Muscle of leg (tissue), 11 donors: Measurements from ENCODE around the gene CYP26B1. TPM values are rescaled to one million over a fixed set of nuclear protein-coding genes. Genes with fewer than 3 reads are reported as not detected.
A peak's percentile ranks its signal among the peaks of the same experiment; 100 is the strongest.

Experiments used
- DNase-seq: peaks from one replicate; pipeline ENCODE4 v3.0.0; 2013
- H3K27ac ChIP-seq: one replicate; pipeline ENCODE4 v1.5.1; 2013; ENCODE audit warnings: mild to moderate bottlenecking, low read length, control low read depth
- H3K27me3 ChIP-seq: one replicate; pipeline ENCODE4 v1.6.1; 2013; ENCODE audit warnings: low read length; ENCODE audit not compliant: control insufficient read depth, insufficient read depth
- H3K36me3 ChIP-seq: one replicate; pipeline ENCODE4 v1.6.1; 2013; ENCODE audit warnings: low read length; ENCODE audit not compliant: control insufficient read depth, insufficient read depth
- H3K4me1 ChIP-seq: one replicate; pipeline ENCODE4 v1.6.1; 2013; ENCODE audit warnings: low read length; ENCODE audit not compliant: control insufficient read depth, insufficient read depth
- H3K4me3 ChIP-seq: one replicate; pipeline ENCODE4 v1.5.1; 2013; ENCODE audit warnings: low read length, control low read depth
- H3K9me3 ChIP-seq: replicated peaks from 2 replicates; pipeline ENCODE4 v1.6.1; 2013; ENCODE audit warnings: low read depth, low read length; ENCODE audit not compliant: control insufficient read depth
- WGBS: methylation state at CpG from one replicate; pipeline ENCODE4 v1.1.5; 2013; ENCODE audit warnings: missing lambda C conversion rate; ENCODE audit not compliant: insufficient coverage; 5-methylcytosine and 5-hydroxymethylcytosine counted together
- polyA plus RNA-seq, 8 donors: library from polyadenylated mRNA; unstranded; fragments of 120-200 nt; gene quantifications; one replicate each; pipeline versions ENCODE4 v1.2.1 to v1.2.3, GENCODE V29; 2013; ENCODE audit warnings: inconsistent platforms in 1 of 8, low replicate concordance in 1 of 8; ENCODE audit not compliant: insufficient read length in 8 of 8, insufficient read depth in 1 of 8
- total RNA-seq: library from RNA; stranded (reverse); fragments of 120-200 nt; gene quantifications from one replicate; pipeline ENCODE4 v1.2.4, GENCODE V29; 2013

CYP26B1 gene
- total and polyA plus RNA-seq, 9 donors: 7.6 to 16.2 (median 14.3) TPM

DNA sequence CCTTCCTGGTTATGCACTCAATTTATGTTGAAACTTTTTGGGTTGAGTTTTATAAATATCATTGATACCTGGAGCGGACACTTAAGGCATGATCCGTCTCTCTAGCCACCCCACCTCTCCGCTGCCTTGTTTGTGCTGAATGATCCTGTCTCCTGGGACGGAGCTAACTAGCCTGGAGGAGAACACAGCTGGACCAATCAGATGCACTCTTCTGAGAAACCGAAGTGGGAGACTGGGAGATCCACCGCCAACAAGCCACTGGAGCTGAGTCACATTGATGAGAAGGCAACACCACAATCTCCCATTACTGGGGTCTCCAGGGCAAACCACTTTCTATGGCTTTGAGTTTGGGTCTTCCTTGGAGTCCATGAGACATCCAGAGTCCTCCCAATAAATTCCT is 29.3 kb downstream of the CYP26B1 start:
- no peaks in the 10 kb centered on the region for H3K36me3 ChIP-seq
- peaks cover 22% of the 10 kb centered on the region for H3K4me1 ChIP-seq
- no peaks in the 10 kb centered on the region for H3K27me3 ChIP-seq
- H3K9me3 ChIP-seq: no peaks in the 10 kb centered on the region
- DNase-seq: no peak
- no peak overlapping the region for H3K27ac ChIP-seq
- H3K4me3 ChIP-seq: no peak overlapping the region
- 89% methylated on average over 3 of the region's 6 CpGs for WGBS

DNA sequence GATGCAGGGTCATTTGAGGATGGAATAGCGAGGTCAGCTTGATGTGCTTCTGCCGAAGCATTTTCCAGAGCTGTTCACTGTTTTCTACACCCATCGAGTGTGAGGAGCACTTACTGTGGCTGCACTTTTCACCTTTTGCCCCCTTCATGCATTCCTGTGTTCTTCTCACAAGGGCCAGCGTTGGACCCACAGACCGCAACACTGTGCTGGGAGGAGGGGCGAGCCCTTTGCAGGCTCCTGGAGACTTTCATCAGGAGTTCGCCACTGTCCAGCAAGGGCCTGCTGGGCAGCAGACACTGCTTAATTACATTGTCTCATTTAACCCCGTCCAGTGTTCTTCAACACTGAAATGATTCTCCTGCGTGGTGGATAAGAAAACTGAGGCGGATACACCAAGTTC is 29.9 kb downstream of the CYP26B1 start:
- 88% methylated on average over 4 of the region's 10 CpGs for WGBS
- Histone ChIP-seq H3K4me1 (peaks cover 29% of the 10 kb centered on the region), H3K27ac (no peak overlapping the region)

DNA sequence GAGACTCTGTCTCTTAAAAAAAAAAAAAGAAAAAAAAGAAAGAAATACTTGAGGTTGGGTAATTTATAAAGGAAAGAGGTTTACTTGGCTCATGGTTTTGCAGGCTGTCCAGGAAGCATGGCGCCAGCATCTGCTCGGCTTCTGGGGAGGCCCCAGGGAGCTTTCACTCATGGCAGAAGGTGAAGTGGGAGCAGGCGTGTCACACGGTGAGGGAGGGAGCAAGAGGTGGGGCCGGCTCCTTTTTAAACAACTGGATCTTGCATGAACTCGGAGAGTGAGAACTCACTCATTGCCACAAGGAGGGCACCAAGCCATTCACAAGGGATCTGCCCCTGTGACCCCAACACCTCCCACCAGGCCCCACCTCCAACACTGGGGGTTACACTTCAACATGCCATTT is 30.6 kb downstream of the CYP26B1 start:
- DNase-seq: no peak
- peaks cover 32% of the 10 kb centered on the region for H3K4me1 ChIP-seq
- 54% methylated on average over 4 of the region's 6 CpGs for WGBS

More for the DNA sequence above, 29.9 kb downstream of the CYP26B1 start:
- Histone ChIP-seq H3K9me3 (no peaks in the 10 kb centered on the region), H3K4me3 (no peak overlapping the region), H3K36me3 (no peaks in the 10 kb centered on the region), H3K27me3 (no peaks in the 10 kb centered on the region)
- no peak for DNase-seq

DNA sequence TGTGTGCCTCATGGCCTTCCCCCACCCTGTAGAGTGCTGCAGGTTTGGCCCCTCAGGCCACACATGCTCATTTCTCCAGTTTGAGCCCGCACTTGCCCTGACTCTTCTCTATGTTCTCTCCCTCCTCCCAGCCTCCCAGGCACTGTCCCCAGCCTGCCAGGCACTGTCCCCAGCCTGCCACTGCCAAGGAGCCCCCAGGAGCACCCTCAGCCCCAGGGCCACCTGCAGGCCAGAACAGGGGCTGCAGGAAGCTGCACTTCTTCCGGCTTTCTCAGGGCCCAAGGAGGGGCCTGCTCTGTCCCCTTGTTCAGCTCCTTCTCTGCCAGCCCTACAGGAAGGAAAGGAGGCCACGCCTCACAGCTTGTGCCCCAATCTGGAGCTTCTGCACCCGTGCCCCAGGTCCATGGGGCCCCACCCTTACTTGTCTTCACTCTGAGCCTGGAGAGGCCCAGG is 31.6 kb downstream of the CYP26B1 start:
- Histone ChIP-seq H3K27me3 (no peaks in the 10 kb centered on the region), H3K9me3 (no peaks in the 10 kb centered on the region), H3K4me1 (peaks cover 32% of the 10 kb centered on the region), H3K27ac (no peak overlapping the region), H3K4me3 (no peak overlapping the region), H3K36me3 (no peaks in the 10 kb centered on the region)
- no peak for DNase-seq
- WGBS: 52% methylated on average over 3 of the region's 4 CpGs

More for the DNA sequence above, 30.6 kb downstream of the CYP26B1 start:
- no peaks in the 10 kb centered on the region for H3K36me3 ChIP-seq
- H3K27me3 ChIP-seq: no peaks in the 10 kb centered on the region
- H3K9me3 ChIP-seq: no peaks in the 10 kb centered on the region
- H3K4me3 ChIP-seq: no peak overlapping the region
- H3K27ac ChIP-seq: no peak overlapping the region

DNA sequence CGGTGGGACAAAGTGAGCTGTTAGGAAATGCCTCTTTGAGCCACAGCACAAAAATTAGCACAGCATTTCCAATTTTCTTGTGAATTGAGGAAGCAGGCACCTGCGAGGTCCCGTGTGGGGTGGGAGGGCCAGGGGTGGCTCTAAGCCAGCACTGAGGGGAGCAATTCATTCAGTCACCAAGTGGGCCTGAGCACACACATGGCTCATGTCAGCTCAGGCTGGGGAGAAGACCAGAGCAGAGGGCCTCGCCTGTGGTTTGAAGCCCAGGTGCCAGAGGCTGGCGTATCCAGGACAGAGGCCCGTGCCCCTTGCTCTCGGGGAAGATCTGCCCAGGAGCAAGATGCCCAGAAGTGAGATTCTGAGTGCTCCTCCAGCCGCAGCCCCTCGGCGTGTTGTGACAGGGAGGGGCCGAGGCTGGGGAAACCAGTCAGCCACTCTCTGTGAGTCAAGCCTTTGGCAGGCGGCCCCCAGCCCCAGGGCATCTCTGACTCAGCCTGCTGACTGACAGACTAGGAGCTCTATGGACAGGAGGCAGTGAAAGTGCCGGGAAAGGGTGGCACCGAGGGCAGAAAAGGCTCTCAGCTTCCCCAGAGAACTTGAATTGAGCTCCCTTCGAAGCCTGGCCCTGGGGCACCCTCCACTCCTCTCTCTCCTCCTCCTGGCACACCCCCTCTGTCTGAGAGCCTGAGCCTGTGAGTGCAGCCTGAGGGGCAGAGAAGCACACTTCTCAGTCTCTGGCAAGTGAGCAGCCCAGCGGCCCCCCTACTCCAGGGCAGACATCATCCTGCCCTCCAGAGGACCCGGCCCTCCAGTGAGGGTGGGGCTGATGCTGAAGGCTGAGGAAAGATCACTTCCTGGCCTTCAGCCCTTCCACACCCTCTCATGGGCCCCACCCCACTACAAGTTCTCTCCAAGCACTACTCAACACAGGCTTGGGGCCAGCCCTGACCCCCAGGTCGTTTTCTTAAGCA is 32.3 kb downstream of the CYP26B1 start:
- Histone ChIP-seq H3K27me3 (no peaks in the 10 kb centered on the region), H3K27ac (no peak overlapping the region), H3K9me3 (no peaks in the 10 kb centered on the region), H3K4me1 (peaks cover 32% of the 10 kb centered on the region), H3K36me3 (no peaks in the 10 kb centered on the region), H3K4me3 (no peak overlapping the region)
- 45% methylated on average over 15 of the region's 18 CpGs for WGBS
- peak; percentile 65 for DNase-seq

DNA sequence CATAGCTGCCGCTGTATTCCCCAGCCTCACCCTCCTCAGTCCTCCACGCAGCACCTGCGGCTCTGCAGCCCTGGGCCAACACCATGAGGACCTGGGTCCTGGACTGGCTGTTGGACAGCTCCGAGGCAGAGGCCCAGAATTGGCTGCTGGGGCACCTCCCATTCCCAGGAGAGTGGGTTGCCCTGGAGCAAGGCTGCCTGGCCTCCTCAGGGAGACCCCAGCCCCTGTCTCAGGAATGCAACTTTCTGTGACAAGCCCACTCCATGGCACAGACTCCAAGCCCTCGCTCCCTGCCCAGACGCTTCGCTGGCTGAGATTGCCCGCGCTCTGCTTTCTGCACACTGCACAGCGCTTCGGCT is 33.0 kb downstream of the CYP26B1 start:
- Histone ChIP-seq H3K4me1 (peaks cover 32% of the 10 kb centered on the region), H3K4me3 (no peak overlapping the region), H3K27ac (no peak overlapping the region), H3K27me3 (no peaks in the 10 kb centered on the region), H3K36me3 (no peaks in the 10 kb centered on the region), H3K9me3 (no peaks in the 10 kb centered on the region)
- WGBS: 74% methylated on average over 5 of the region's 11 CpGs
- DNase-seq: no peak

DNA sequence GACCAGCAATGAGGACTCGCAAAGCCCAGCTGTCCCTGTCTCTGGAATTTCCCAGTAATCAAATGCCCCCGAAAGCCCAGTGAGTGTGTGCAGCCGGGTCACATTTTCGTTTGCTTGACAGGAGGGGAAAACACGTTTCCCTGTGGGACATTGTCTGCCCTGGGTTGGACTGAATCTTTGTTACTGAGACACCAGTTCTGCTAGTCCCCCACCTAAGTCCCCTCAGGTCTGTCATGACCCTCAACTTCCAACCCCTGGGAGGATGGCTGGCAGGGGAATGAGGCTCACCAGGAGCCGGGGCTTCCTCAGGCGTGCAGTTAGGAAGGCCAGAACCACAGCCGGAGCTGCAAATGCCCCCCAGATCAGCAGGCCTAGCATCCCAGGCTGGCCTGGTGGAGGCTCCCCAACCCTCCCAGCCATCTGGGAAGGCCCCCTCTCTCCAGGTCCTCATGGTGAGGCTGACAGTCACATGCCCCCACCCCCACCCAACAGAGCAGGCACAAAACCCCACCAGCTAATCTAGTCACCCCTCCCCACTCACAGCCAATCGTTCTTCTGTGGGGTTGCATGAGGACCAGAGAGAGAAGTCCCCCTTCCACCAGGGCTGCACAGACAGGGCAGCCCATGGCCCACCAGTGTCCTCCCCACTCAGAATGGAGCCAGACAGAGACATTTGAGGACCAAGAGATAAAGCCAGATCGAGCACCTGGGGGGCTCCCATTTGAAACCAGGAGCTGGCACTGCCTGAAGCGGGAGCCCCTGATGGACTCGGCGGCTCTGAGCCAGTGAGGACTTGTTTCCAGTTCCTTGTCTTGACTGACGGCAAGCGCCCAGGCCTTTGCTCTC is 33.6 kb downstream of the CYP26B1 start:
- peaks cover 4% of the 10 kb centered on the region for H3K27me3 ChIP-seq
- no peak overlapping the region for H3K27ac ChIP-seq
- H3K9me3 ChIP-seq: no peaks in the 10 kb centered on the region
- no peaks in the 10 kb centered on the region for H3K36me3 ChIP-seq
- whole genome bisulfite sequencing: 67% methylated on average over 14 of the region's 15 CpGs
- peaks cover 32% of the 10 kb centered on the region for H3K4me1 ChIP-seq
- no peak overlapping the region for H3K4me3 ChIP-seq
- DNase-seq: peak; percentile 37

DNA sequence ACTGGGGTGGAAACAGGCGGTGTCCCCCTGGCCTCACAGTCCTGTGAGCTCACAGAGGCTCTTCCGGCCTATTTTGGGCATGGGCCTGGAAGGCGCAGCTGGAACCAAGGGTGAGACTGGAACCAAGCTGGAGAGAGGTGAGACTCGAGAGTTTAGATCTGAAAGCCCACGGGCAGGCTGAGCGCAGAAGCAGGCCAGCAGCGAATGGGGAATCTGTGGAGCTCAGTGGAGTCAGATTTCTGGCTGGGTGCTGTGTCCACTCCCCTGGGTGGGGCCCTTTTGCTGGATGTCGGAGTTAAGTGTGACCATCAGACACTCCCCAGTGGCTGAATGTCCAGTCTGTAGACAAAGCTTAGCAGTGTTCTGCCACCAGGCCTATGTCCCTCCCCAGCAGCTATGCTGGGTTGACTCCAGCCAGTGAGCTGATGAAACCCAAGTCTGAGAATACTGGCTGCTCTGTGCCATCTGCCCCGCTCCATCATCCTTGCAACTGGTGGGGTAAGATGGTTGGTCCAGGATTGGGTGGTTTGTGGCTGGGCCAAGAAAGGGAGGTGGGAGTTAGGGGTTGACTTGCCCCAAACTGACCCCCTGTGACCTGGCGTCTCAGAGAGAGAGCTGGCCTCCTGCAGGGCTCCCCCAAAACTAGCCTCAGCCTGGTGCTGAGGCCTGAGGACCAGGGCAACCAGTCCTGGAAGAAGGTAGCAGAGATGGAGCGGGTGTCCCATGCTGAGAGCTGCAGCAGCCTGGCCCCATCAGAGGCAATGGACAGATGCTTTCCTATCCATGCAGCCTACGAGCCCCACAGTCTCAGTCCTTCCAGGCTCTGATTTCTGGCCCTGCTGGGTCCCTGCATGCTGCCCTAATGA is 34.4 kb downstream of the CYP26B1 start:
- no peak overlapping the region for H3K4me3 ChIP-seq
- H3K36me3 ChIP-seq: no peaks in the 10 kb centered on the region
- peak overlapping the region; percentile 20 for H3K27ac ChIP-seq
- WGBS: 75% methylated on average over 12 of the region's 12 CpGs
- H3K27me3 ChIP-seq: peaks cover 4% of the 10 kb centered on the region
- H3K4me1 ChIP-seq: peaks cover 32% of the 10 kb centered on the region
- DNase-seq: peak; percentile 52
- no peaks in the 10 kb centered on the region for H3K9me3 ChIP-seq

DNA sequence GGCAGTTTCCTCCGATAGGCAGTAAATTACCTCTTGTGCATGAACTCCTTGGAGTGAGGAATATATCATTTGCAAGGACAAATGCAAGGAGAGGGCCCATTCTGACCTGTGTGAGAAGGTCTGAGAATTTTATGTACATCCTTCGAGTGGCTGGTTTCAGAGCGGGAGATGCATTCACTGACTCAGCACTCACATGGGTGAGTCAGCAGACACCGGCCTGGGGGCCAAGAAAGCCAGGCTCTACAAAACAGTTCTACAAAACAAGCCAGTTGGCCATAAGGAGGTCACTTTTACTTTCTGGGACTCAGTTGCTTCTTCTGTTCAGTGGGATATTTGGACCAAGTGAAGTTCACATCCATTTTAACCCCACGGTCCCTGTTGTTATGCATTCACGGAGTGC is 35.3 kb downstream of the CYP26B1 start:
- 79% methylated on average over 4 of the region's 6 CpGs for WGBS
- DNase-seq: no peak

More for the DNA sequence above, 35.3 kb downstream of the CYP26B1 start:
- H3K4me1 ChIP-seq: peaks cover 32% of the 10 kb centered on the region
- H3K36me3 ChIP-seq: no peaks in the 10 kb centered on the region
- H3K27ac ChIP-seq: peak overlapping the region; percentile 20
- peaks cover 4% of the 10 kb centered on the region for H3K27me3 ChIP-seq
- no peak overlapping the region for H3K4me3 ChIP-seq
- H3K9me3 ChIP-seq: no peaks in the 10 kb centered on the region
